ENCODE measurements around the gene YWHAQ.

- no peak for TF ChIP-seq CTCF (IDR thresholded peaks at IDR 0.05)
- TF ChIP-seq EZH2 (IDR thresholded peaks at IDR 0.05; ENCODE audit: borderline replicate concordance, insufficient read depth, low read depth, low read length, poor library complexity, severe bottlenecking): no peak
Measured at GRCh38 chr2:9631878-9632700, 1.3 kb upstream of the YWHAQ start.

Measured in B cell (primary cell).